ENCODE data around the gene C19orf25. TPM values are rescaled to one million over a fixed set of nuclear protein-coding genes. Genes with fewer than 3 reads are reported as not detected.

C19orf25 gene
- total and polyA plus RNA-seq, 2 donors (not counting 1 experiment from before 2014, with no cell fraction given), result 34.2 to 68.3 TPM

- H3K9ac ChIP-seq (ENCODE audit: low read length), result no peak overlapping the region
- no peak overlapping the region for H2AFZ ChIP-seq (ENCODE audit: insufficient read depth, low read depth, low read length, poor library complexity, severe bottlenecking)
- Mint-ChIP-seq H3K4me3 (no peak overlapping the region), H3K27ac (no peak overlapping the region), H3K4me1 (peaks cover 5% of the 10 kb centered on the region), H3K27me3 (peaks cover 4% of the 10 kb centered on the region), H3K9me3 (ENCODE audit: insufficient read depth) (no peaks in the 10 kb centered on the region)
- intact Hi-C loops (cut with micrococcal nuclease), result no loop called here
- TF ChIP-seq CTCF (IDR thresholded peaks at IDR 0.05) (no peak), EZH2 (IDR thresholded peaks at IDR 0.05; ENCODE audit: borderline replicate concordance, insufficient read depth, low read depth, low read length, poor library complexity, severe bottlenecking) (no peak)
- no peaks in the 10 kb centered on the region for H3K36me3 ChIP-seq (replicated peaks in 1 of 2; ENCODE audit: control extremely low read depth in 1 of 2, control insufficient read depth in 1 of 2, extremely low read depth in 1 of 2, insufficient read depth in 2 of 2, low read length in 1 of 2)
- peaks cover 0 to 13% (median 2%) of the 10 kb centered on the region in 4 experiments for H3K27me3 ChIP-seq (replicated peaks in 1 of 4; ENCODE audit: control extremely low read depth in 1 of 4, control insufficient read depth in 3 of 4, insufficient read depth in 4 of 4, low read length in 3 of 4)
- ATAC-seq (ENCODE audit: low read depth) (no peak), DNase-seq (no peak)
- H3K4me2 ChIP-seq (replicated peaks; ENCODE audit: low read depth, low read length, poor library complexity, severe bottlenecking), result no peak overlapping the region
- peaks cover 0 to 4% (median 0%) of the 10 kb centered on the region in 3 donors for H3K9me3 ChIP-seq (ENCODE audit: control extremely low read depth in 1 of 3, control insufficient read depth in 2 of 3, insufficient read depth in 1 of 3, low read length in 2 of 3)
- H3K79me2 ChIP-seq (ENCODE audit: control insufficient read depth, insufficient read depth, low read length), result no peaks in the 10 kb centered on the region
- H3K4me1 ChIP-seq (ENCODE audit: control insufficient read depth in 2 of 2, insufficient read depth in 2 of 2, low read length in 2 of 2), result peaks cover 4 to 8% of the 10 kb centered on the region in 2 donors
- POLR2A ChIA-PET, result interaction anchor here (0.6 kb wide), 1 partner anchor 112 kb away, joined by 3 read pairs; no protein-coding TSS in a partner anchor
- CTCF ChIA-PET, result no interaction called here
- H3K27ac ChIP-seq (ENCODE audit: low read length in 2 of 2), result no peak overlapping the region
- H3K4me3 ChIP-seq (ENCODE audit: control extremely low read depth in 1 of 5, extremely low read depth in 1 of 5, insufficient read depth in 1 of 5, low read depth in 2 of 5, low read length in 4 of 5), result no peak overlapping the region
- no peaks in the 10 kb centered on the region for H4K20me1 ChIP-seq (ENCODE audit: control insufficient read depth, insufficient read depth, low read length, poor library complexity, severe bottlenecking)
- WGBS (ENCODE audit: insufficient coverage), result 86% methylated on average over 40 of the region's 40 CpGs
These were observed 17.0 kb upstream of the C19orf25 start for GRCh38 chr19:1495799-1496713.

All from B cell (primary cell).